WERI-Rb-1 (cell line): Measurements from ENCODE around the gene NECTIN1.
A peak's percentile ranks its signal among the peaks of the same experiment; 100 is the strongest.

Experiments used
- DNase-seq: peaks from one replicate; pipeline ENCODE4 v3.0.0-alpha.2; 2020
- H3K27ac ChIP-seq: fragments of 250-450 bp; sonication (Bioruptor Pico); 2 replicates; pipeline ENCODE4 v1.5.1; 2020; ENCODE audit warnings: mild to moderate bottlenecking, moderate library complexity
- H3K27me3 ChIP-seq: fragments of 250-450 bp; sonication (Bioruptor Pico); 2 replicates; pipeline ENCODE4 v1.5.1; 2021; ENCODE audit warnings: mild to moderate bottlenecking, low read depth, moderate library complexity; ENCODE audit not compliant: insufficient read depth, severe bottlenecking
- H3K36me3 ChIP-seq: fragments of 250-450 bp; sonication (Bioruptor Pico); 2 replicates; pipeline ENCODE4 v1.5.1; 2020; ENCODE audit warnings: mild to moderate bottlenecking, moderate library complexity
- H3K4me3 ChIP-seq: 2 replicates; pipeline ENCODE4 v1.5.1; 2011; ENCODE audit warnings: low read depth, mild to moderate bottlenecking, control low read depth, low read length
- H3K9me3 ChIP-seq: fragments of 250-450 bp; sonication (Bioruptor Pico); 2 replicates; pipeline ENCODE4 v1.5.1; 2021; ENCODE audit warnings: mild to moderate bottlenecking, moderate library complexity; ENCODE audit not compliant: severe bottlenecking
- TF ChIP-seq, protein P1 (sequence below): IDR thresholded peaks from 2 replicates; pipeline ENCODE4 v1.5.1; 2011; ENCODE audit warnings: low read depth, mild to moderate bottlenecking, control low read depth, inconsistent platforms, low read length

Gene NECTIN1

DNA sequence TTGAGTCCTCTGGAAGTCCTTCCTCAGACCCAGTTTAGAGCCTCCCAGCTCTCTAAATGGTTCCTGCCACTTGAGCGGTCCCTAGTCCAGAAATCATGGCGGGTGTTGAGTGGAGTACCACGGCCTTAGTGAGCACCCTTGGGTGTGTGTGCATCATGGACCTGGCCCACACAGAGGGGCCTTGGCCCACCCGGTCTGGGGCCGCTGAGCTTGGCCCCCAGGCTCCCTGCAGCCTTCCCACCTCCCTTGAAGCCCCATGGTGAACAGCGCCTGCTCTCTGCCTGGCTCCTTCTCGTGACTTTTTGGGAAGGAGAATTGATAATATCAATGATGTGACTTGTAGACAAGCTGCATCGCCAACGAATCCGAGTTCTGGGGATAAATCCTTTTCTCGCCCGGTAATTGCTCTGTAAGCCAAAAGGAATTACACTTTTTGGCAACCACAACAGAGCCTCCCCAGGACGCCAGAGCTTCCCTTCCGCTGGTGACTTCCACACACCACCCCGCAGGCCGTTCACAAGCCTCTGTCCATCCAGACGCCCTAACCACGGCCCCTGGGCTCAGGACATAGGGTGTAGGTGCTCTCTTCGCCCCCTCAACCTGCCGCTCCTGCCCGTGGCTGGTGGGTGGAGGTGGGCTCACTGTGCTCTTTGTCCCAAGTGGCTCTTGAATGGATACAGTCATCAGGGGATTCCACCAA lies 93.8 kb downstream of the NECTIN1 start:
- H3K27me3 ChIP-seq, result no peaks in the 10 kb centered on the region
- TF ChIP-seq, protein P1, sequence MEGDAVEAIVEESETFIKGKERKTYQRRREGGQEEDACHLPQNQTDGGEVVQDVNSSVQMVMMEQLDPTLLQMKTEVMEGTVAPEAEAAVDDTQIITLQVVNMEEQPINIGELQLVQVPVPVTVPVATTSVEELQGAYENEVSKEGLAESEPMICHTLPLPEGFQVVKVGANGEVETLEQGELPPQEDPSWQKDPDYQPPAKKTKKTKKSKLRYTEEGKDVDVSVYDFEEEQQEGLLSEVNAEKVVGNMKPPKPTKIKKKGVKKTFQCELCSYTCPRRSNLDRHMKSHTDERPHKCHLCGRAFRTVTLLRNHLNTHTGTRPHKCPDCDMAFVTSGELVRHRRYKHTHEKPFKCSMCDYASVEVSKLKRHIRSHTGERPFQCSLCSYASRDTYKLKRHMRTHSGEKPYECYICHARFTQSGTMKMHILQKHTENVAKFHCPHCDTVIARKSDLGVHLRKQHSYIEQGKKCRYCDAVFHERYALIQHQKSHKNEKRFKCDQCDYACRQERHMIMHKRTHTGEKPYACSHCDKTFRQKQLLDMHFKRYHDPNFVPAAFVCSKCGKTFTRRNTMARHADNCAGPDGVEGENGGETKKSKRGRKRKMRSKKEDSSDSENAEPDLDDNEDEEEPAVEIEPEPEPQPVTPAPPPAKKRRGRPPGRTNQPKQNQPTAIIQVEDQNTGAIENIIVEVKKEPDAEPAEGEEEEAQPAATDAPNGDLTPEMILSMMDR, result no peak

DNA sequence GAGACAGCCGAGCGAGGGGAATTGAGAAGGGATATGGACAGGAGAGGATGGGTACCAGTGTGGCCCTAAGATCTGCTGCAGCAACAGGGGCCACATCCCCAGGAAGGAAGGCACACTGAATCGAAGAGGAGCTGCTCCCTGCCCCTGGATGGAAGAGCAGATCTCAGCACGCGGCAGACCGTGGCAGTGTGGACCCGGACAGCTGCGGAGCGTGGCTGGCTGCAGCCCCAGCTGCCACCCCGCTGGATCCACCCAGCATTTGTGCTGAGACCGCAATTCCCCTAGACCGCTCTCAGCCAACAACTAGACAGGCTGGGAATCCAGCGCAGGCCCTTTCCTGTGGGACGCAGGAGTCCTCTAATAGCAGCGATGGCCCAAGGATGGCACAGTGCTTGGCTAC lies 94.7 kb downstream of the NECTIN1 start:
- Histone ChIP-seq H3K27ac (no peak overlapping the region), H3K4me3 (no peak overlapping the region), H3K36me3 (no peaks in the 10 kb centered on the region), H3K27me3 (no peaks in the 10 kb centered on the region), H3K9me3 (no peaks in the 10 kb centered on the region)
- no peak for DNase-seq
- TF ChIP-seq, protein P1, result no peak

More for the DNA sequence above, 93.8 kb downstream of the NECTIN1 start:
- H3K9me3 ChIP-seq, result no peaks in the 10 kb centered on the region
- DNase-seq, result no peak
- no peak overlapping the region for H3K4me3 ChIP-seq
- no peaks in the 10 kb centered on the region for H3K36me3 ChIP-seq
- no peak overlapping the region for H3K27ac ChIP-seq

DNA sequence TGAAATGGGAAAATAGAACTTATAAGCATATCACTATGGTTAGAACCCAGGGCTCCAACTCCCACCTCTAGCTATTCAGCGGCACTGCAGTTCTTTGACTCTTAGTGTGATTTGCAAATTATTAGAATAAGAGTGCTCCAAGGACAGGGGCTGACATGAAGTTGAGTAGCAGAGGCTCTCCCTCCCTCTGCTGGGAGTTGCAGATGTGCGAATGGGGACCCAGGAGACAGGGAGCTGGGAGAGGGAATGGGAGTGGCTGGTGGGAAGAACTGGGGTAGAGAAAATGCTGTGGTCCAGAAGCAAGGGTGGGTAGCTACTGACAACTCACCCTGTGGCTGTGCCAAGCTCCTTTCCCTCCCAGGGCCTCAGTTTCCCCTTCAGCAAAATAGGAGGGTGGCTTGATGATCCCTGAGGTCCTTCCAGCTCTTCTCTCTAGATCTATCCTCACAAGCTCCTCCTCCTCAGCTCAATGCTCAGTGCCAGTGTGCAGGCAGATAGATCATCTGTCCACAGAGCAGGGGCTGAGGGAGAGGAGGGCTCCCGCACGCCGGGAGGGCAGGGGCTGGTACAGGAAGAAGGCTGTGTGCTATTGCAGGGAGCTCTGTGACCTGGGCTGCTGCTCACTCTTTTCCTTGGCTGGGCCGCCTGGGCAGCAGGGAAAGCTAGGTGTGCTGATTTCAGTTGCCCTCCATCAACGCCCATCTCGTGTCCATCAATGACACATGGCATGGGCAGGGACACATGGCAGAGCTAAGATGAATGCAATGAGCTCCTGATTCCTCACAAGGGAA lies 99.0 kb downstream of the NECTIN1 start:
- Histone ChIP-seq H3K9me3 (no peaks in the 10 kb centered on the region), H3K36me3 (no peaks in the 10 kb centered on the region), H3K27ac (no peak overlapping the region), H3K4me3 (no peak overlapping the region), H3K27me3 (no peaks in the 10 kb centered on the region)
- TF ChIP-seq, protein P1, result no peak
- no peak for DNase-seq

DNA sequence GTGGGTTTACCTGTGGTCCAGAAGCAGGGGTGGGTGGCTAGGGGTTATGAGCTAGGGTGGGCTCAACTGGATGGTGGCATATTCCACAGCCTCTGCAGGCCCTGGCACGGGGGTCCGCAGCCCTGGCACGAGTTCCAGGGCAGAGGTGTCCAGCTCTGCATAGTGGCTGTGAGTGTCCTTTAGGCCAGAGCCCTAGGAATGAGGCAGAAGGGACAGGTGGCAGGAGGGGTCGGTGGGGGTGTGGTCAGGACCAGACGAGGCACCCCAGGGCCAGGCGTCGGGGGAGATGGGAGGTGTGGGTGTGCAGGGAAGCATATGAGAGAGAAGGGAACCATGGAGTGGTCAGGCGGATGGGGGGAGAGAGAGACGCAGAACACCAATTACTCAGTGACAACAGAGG lies 99.9 kb downstream of the NECTIN1 start:
- H3K4me3 ChIP-seq, result no peak overlapping the region
- no peak overlapping the region for H3K27ac ChIP-seq
- H3K36me3 ChIP-seq, result no peaks in the 10 kb centered on the region
- no peaks in the 10 kb centered on the region for H3K27me3 ChIP-seq
- TF ChIP-seq, protein P1, result no peak
- DNase-seq, result no peak
- H3K9me3 ChIP-seq, result no peaks in the 10 kb centered on the region

DNA sequence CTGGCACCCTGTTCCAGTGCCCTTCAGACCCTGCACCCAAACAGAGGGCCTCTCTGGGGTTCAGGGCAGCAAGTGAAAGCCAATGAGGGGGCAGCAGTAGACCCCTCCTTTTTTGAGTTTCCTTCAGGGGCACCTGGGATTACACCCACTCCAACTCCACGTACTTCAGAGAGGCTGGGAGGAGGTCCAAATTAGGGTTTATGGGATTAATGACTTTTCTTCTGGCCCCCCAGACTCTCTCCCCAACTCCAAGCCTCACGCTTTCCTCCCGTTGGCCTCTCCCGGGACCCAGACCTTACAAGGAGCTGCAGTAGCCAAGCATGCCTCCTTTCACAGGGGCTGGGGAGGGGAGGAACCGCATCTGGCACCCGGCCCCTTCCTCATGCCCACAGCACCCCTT lies 101.7 kb downstream of the NECTIN1 start:
- no peaks in the 10 kb centered on the region for H3K36me3 ChIP-seq
- H3K27ac ChIP-seq, result peak overlapping the region; percentile 45; the same call in 1 of the 2 replicates
- DNase-seq, result no peak
- no peaks in the 10 kb centered on the region for H3K27me3 ChIP-seq
- H3K4me3 ChIP-seq, result no peak overlapping the region; the same call in 1 of the 2 replicates
- TF ChIP-seq, protein P1, result no peak
- no peaks in the 10 kb centered on the region for H3K9me3 ChIP-seq
